HG03135 (cell line): Measurements from ENCODE around the gene IL1RAP.

Experiments
- ATAC-seq: cut with Tn5 transposase; IDR thresholded peaks from one replicate; pipeline ENCODE4 v1.9.1; 2021; ENCODE audit warnings: mild to moderate bottlenecking, moderate library complexity; ENCODE audit not compliant: unreplicated experiment

IL1RAP gene

GRCh38 chr3:190575437-190576185, 61.7 kb downstream of the IL1RAP start:
- ATAC-seq = no peak

- ATAC-seq = no peak
Measured at GRCh38 chr3:190577225-190577624, 63.3 kb downstream of the IL1RAP start.

GRCh38 chr3:190579514-190580137, 65.7 kb downstream of the IL1RAP start:
- no peak for ATAC-seq

- no peak for ATAC-seq
Measured at GRCh38 chr3:190580417-190580816, 66.5 kb downstream of the IL1RAP start.

GRCh38 chr3:190581041-190581541, 67.2 kb downstream of the IL1RAP start:
- ATAC-seq = no peak

- no peak for ATAC-seq
Measured at GRCh38 chr3:190582667-190583066, 68.8 kb downstream of the IL1RAP start.

GRCh38 chr3:190585805-190586630, 72.1 kb downstream of the IL1RAP start:
- ATAC-seq = no peak

GRCh38 chr3:190586631-190587011, 72.7 kb downstream of the IL1RAP start:
- ATAC-seq = peak; percentile 93

- ATAC-seq = no peak
Measured at GRCh38 chr3:190588570-190588969, 74.7 kb downstream of the IL1RAP start.

- no peak for ATAC-seq
Measured at GRCh38 chr3:190589326-190589725, 75.4 kb downstream of the IL1RAP start.

- no peak for ATAC-seq
Measured at GRCh38 chr3:190591080-190591479, 77.2 kb downstream of the IL1RAP start.

- no peak for ATAC-seq
Measured at GRCh38 chr3:190593075-190593474, 79.2 kb downstream of the IL1RAP start.

- no peak for ATAC-seq
Measured at GRCh38 chr3:190594171-190594570, 80.3 kb downstream of the IL1RAP start.

- ATAC-seq = no peak
Measured at GRCh38 chr3:190595179-190595795, 81.4 kb downstream of the IL1RAP start.

- ATAC-seq = no peak
Measured at GRCh38 chr3:190595807-190596206, 81.9 kb downstream of the IL1RAP start.

GRCh38 chr3:190596349-190597285, 82.7 kb downstream of the IL1RAP start:
- ATAC-seq = no peak

GRCh38 chr3:190597291-190597690, 83.4 kb downstream of the IL1RAP start:
- no peak for ATAC-seq

GRCh38 chr3:190601622-190602021, 87.7 kb downstream of the IL1RAP start:
- ATAC-seq = no peak

GRCh38 chr3:190605385-190605784, 91.5 kb downstream of the IL1RAP start:
- no peak for ATAC-seq

GRCh38 chr3:190606596-190606995, 92.7 kb downstream of the IL1RAP start:
- no peak for ATAC-seq
